Measurements from ENCODE around the gene KCTD13. TPM values are rescaled to one million over a fixed set of nuclear protein-coding genes. Genes with fewer than 3 reads are reported as not detected.

Gene KCTD13
- total and polyA plus RNA-seq, 2 donors from 2014 or later = 9.9 to 25.8 TPM

DNA sequence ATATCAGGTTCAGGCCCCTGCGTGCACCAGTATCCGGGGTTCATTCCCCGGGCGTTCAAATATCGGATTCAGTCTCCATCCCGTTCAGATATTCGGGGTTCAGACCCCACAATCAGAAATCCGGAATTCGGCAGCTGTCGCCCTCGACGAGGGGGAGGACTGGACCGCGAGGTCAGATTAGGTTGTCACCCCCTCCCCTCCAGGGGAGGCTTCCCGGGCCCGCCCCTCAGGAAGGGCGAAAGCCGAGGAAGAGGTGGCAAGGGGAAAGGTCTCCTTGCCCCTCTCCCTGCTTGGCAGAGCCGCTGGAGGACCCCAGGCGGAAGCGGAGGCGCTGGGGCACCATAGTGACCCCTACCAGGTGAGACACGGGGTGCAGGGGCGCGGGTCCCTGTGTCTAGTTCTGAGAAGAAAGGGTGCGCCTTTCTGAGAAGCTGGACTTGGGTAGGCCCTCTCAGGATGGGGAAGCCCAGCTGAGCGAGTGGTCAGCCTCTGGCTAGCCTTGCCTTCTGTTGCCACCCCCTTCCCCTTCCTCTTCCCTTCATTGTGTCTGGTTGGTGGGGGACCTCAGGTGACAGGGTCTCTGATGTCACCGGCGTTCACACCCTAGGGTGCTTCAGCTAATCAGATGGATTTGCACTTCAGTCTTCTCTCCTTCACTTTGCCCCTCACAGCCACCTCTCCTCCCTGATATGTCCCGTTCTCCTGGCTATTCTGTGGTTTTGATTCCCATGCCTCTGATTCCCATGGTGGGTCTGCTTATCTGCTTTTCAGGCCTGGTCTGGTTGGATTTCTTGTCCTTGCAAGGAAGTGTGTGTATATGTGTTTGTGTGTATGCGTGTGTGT, 48.5 kb upstream of the KCTD13 start:
- intact Hi-C loops (cut with DNase I) = no loop called here
- Histone ChIP-seq H3K4me3 (ENCODE audit: low read length in 3 of 3) (peak overlapping the region; percentile 86 to 96 (median 88)), H3K9me3 (ENCODE audit: control insufficient read depth in 2 of 3, insufficient read depth in 1 of 3, low read length in 3 of 3) (no peaks in the 10 kb centered on the region), H3K27me3 (ENCODE audit: control insufficient read depth, insufficient read depth, low read length) (no peaks in the 10 kb centered on the region), H3K9ac (ENCODE audit: low read length in 3 of 3) (peak overlapping the region; percentile 26 to 93 (median 92)), H3K27ac (ENCODE audit: low read depth in 2 of 2, low read length in 2 of 2) (peak overlapping the region; percentile 94), H3K36me3 (ENCODE audit: control insufficient read depth in 2 of 3, insufficient read depth in 3 of 3, low read length in 3 of 3) (peaks cover 12 to 21% (median 21%) of the 10 kb centered on the region in 3 donors), H3K4me1 (ENCODE audit: control insufficient read depth in 2 of 3, insufficient read depth in 2 of 3, low read depth in 1 of 3, low read length in 3 of 3) (peaks cover 3 to 30% (median 14%) of the 10 kb centered on the region in 3 donors)
- FAIRE-seq (no peak), DNase-seq (peak in 2 of 5 donors; percentile 53 to 70)
- TF ChIP-seq, protein P1, sequence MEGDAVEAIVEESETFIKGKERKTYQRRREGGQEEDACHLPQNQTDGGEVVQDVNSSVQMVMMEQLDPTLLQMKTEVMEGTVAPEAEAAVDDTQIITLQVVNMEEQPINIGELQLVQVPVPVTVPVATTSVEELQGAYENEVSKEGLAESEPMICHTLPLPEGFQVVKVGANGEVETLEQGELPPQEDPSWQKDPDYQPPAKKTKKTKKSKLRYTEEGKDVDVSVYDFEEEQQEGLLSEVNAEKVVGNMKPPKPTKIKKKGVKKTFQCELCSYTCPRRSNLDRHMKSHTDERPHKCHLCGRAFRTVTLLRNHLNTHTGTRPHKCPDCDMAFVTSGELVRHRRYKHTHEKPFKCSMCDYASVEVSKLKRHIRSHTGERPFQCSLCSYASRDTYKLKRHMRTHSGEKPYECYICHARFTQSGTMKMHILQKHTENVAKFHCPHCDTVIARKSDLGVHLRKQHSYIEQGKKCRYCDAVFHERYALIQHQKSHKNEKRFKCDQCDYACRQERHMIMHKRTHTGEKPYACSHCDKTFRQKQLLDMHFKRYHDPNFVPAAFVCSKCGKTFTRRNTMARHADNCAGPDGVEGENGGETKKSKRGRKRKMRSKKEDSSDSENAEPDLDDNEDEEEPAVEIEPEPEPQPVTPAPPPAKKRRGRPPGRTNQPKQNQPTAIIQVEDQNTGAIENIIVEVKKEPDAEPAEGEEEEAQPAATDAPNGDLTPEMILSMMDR (IDR thresholded peaks at IDR 0.05; ENCODE audit: borderline replicate concordance, extremely low read depth, insufficient read depth) = no peak

DNA sequence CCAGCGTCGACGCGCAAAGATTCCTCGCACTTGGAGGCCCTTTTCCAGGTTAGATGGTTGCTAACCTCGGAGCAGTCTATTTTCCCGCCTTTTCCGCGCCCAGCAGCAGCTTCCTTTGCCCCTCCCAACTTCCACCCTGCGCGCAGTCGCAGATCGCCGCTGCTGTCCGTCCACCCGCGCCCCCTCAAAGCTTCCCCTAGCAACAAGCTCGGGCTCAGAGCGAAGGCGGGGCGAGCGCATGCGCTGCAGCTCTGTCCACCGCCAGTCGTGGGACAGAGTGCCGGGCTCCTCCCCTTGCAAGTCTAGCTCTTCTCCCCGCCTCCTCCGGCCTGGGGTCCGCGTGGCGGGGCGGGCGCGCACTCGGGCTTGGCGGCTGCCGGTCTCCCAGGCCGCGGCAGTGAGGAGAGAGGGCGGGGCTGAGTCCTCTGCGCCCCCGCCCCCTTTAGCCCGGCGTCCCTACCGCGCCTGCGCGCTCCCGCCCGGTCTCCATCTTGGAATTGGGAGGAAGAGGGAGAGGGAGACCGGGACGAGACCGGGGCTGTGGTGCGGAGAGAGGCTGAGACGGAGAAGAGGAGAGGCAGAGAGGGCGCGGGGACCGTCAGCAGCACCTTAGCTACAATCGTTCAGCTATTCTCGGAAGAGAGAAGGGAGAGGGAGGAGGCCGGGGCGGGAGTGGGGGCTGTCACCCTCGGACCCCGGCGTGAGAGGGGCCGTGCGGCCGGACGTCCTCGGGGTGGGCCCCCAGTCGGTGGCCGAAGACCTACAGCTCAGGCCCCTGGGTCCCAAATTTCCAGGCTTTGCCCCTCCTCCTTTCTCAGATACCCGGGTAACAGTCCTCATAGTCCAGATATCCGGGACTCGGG, 47.6 kb upstream of the KCTD13 start, which contains the start of gene TAOK2:
TAOK2 (plus strand) TSS at position 485 of the 863 bp plus-strand sequence. CDS start 3,905 bp downstream, outside the sequence.
- H3K9me3 ChIP-seq (ENCODE audit: control insufficient read depth in 2 of 3, insufficient read depth in 1 of 3, low read length in 3 of 3) = no peaks in the 10 kb centered on the region
- intact Hi-C loops (cut with DNase I) = no loop called here
- H3K36me3 ChIP-seq (ENCODE audit: control insufficient read depth in 2 of 3, insufficient read depth in 3 of 3, low read length in 3 of 3) = peaks cover 5 to 17% (median 15%) of the 10 kb centered on the region in 3 donors
- peaks cover 3 to 27% (median 14%) of the 10 kb centered on the region in 3 donors for H3K4me1 ChIP-seq (ENCODE audit: control insufficient read depth in 2 of 3, insufficient read depth in 2 of 3, low read depth in 1 of 3, low read length in 3 of 3)
- TF ChIP-seq, protein P1 (IDR thresholded peaks at IDR 0.05; ENCODE audit: borderline replicate concordance, extremely low read depth, insufficient read depth) = no peak
- FAIRE-seq (no peak), DNase-seq (peak; percentile 100)
- H3K27me3 ChIP-seq (ENCODE audit: control insufficient read depth, insufficient read depth, low read length) = no peaks in the 10 kb centered on the region
- H3K4me3 ChIP-seq (ENCODE audit: low read length in 3 of 3) = peak within 1 kb of the TSS; percentile 86 to 96 (median 88)
- H3K9ac ChIP-seq (ENCODE audit: low read length in 3 of 3) = peak within 1 kb of the TSS; percentile 26 to 93 (median 92)
- H3K27ac ChIP-seq (ENCODE audit: low read depth in 2 of 2, low read length in 2 of 2) = peak within 1 kb of the TSS; percentile 94

DNA sequence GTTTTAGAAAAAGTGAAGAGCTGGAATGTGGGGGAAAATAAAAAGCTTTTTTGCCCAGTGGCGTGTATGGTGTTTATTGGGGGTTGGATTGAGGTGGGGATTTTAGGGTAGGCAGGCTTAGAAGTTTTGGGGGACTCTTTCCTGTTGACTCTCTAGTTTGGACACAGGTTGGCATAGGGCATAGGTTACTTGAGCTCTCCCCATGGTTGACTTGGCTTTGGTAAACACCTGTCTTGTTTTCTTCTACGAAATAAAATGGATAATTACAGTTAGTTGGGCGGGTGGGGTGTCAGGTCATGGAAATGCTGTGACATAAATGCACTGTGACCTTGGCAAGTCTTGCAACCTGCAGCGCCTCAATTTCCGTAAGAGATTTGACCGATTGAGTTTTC, 47.0 kb upstream of the KCTD13 start:
- no peaks in the 10 kb centered on the region for H3K9me3 ChIP-seq (ENCODE audit: control insufficient read depth in 2 of 3, insufficient read depth in 1 of 3, low read length in 3 of 3)
- no peaks in the 10 kb centered on the region for H3K27me3 ChIP-seq (ENCODE audit: control insufficient read depth, insufficient read depth, low read length)
- peaks cover 3 to 25% (median 9%) of the 10 kb centered on the region in 3 donors for H3K4me1 ChIP-seq (ENCODE audit: control insufficient read depth in 2 of 3, insufficient read depth in 2 of 3, low read depth in 1 of 3, low read length in 3 of 3)
- H3K9ac ChIP-seq (ENCODE audit: low read length in 3 of 3) = no peak overlapping the region
- H3K4me3 ChIP-seq (ENCODE audit: low read length in 3 of 3) = no peak overlapping the region
- intact Hi-C loops (cut with DNase I) = no loop called here
- FAIRE-seq (no peak), DNase-seq (no peak)
- TF ChIP-seq, protein P1 (IDR thresholded peaks at IDR 0.05; ENCODE audit: borderline replicate concordance, extremely low read depth, insufficient read depth) = no peak
- H3K27ac ChIP-seq (ENCODE audit: low read depth in 2 of 2, low read length in 2 of 2) = no peak overlapping the region
- H3K36me3 ChIP-seq (ENCODE audit: control insufficient read depth in 2 of 3, insufficient read depth in 3 of 3, low read length in 3 of 3) = peaks cover 3 to 17% (median 10%) of the 10 kb centered on the region in 3 donors
